Kidney capillary endothelial cell (primary cell): ENCODE results near the gene GPATCH8.
"Not testable (repeated sequence)": the region's sequence is repeated elsewhere in the genome, so short reads cannot be mapped to it uniquely, and the experiment has no call there.

ENCODE experiments used
- DNase-seq: peaks from one replicate; pipeline ENCODE4 v3.0.0-alpha.2; 2018; ENCODE audit warnings: low spot score

The GPATCH8 gene

DNA sequence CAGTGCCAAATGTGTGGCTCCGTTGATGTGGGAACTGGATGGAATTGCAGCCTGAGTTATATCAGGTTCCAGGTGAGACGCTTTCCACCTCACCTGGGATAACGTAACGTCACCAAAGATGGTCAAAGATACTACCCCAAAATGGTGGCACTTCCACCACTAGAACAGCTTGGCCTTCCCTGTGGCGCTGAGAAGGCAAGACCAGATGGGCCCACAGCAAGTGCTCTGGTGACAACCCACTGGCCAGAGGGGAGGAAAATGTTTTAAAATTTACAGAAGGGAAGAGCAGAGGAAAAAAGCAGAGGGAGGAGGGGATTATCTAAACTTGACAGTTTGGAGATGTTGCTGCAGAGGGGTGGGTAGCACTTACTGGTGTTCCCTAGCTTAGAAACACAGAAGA is 106.3 kb downstream of the GPATCH8 start:
- DNase-seq = no peak

DNA sequence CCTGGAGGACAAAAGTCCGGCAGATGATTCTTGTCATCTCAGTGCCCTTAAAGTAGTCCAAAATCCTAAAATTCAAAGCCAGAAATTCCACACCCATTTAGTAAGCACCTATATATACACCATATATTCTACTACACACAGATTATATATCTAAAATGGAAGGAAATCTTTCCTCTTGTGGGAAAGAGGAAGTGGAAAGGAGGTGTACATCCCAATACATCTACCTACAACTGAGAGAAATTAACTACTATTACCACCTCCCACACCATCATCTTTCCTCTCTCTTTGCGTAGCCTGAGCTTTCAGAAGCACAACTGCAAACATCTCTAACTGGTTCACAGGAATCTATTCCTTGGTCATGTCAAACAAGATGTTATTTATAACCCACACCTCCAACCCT is 108.4 kb downstream of the GPATCH8 start:
- DNase-seq = no peak

GRCh38 chr17:44394112-44394511 is 109.1 kb downstream of the GPATCH8 start:
- DNase-seq = not testable (repeated sequence)

DNA sequence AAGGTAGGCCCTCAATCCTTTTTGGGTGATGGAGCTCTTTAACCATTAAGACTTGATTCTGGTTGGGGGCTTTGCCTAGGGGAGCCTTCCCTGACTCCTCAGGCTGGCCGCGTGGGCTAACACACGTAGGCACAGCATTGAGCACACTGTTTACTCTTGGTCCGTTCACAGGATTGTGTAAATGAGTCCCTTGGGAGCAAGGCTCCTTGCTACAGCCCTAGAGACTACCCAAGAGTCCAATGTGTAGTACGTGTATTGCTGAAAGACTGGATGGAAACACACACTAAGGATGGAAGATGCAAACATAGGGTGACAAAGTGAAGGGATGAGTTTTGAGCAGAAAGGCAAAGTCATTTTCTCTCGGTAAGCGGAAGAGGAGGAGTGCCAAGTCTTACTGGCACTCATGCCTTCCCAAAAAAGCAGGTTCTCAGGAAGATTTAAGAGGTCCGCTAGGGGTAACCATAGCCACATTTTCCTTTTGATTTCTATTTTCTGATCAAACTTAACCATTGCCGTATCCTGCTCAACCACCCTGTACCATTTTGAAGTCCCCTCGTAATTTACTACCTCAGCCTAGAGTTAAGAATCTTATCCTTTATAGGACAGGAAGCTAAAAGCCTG is 112.8 kb downstream of the GPATCH8 start:
- no peak for DNase-seq

- no peak for DNase-seq
These were observed 113.4 kb downstream of the GPATCH8 start for GRCh38 chr17:44389723-44390202.

DNA sequence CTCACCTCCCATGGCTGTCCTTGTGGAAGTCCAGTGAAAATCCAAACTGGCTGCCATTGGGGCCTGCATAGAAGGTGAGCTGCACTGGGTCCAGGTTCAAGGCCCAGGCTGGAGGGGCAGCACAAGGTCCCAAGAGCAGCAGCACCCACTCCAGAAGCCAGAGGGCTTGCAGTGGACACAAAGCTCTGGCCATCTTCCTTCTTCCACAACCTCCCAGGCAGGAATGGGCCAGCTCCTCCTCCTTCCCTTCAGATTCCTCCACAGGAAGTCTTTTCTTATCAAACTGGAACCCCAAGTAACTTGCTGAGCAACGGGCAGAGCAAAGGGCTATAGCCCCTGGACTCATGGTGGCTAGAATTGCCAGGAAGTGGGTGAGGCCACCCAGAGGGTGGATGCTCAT is 113.9 kb downstream of the GPATCH8 start, which contains the start of gene ITGA2B:
Gene ITGA2B, minus strand, starts transcription at position 369 of the 400 bp plus-strand sequence. Its CDS starts 176 bp downstream, at position 193.
- no peak for DNase-seq

DNA sequence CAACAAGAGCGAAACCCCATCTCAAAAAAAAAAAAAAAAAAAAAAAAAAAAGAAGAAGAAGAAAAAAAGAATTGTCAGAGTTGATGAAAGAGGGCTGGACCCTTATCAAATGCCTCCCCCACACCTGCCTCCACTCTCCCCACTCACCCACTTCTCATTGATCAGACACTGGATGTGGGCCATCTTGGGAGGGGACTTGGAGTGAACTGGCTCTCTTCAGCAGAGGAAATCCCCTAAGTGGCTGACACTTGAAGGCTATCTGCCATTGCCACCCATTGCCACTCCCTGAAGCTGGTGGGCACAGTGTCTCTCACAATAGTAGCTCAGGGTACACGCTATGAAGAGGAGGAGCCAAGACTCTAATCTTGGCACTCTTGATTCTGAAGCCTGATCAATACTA is 115.4 kb downstream of the GPATCH8 start:
- DNase-seq = no peak

GRCh38 chr17:44386182-44386525 is 117.1 kb downstream of the GPATCH8 start:
- no peak for DNase-seq

DNA sequence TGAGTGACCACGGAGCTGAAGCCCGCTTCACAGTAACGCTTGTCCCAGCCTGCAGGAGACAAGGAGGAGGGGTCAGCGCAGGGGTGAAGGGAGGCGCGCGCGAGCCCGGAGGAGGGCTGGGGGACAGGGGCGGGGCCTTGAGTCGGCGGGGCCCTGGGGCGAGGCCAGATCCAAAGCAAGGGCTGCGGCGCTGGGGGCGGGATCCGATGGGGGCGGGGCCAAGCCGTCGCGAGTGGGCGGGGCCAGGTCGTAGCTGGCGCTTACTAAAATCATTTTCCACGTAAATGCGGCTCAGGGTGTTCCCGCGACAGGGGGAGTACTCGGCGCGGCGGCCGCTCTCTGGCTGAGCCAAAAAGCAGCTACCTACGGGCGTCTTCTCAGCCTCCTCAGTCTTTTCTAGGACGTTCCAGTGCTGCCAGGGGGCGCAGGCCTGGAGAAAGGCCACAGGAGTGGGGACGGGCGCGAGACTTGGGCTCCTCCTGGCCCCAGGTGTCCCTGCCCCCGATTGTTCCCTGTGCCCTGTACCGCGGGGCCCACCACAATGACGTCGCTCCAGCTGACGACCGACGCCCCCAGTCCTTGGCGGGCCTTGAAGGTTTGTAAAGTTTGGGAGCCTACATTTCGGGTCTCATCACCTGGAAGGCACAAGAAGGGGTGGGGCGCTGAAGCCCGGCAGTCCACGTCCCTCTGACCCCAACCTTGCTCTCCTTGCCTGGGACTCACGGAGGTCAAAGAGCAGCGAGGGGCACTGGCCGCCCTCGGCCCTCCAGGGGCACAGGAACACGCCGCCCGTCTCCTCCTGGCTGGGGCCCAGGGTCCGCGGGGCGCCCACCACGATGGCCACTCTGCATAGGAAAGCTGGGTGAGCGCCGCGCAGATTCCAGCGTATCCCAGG is 117.7 kb downstream of the GPATCH8 start:
- no peak for DNase-seq

DNA sequence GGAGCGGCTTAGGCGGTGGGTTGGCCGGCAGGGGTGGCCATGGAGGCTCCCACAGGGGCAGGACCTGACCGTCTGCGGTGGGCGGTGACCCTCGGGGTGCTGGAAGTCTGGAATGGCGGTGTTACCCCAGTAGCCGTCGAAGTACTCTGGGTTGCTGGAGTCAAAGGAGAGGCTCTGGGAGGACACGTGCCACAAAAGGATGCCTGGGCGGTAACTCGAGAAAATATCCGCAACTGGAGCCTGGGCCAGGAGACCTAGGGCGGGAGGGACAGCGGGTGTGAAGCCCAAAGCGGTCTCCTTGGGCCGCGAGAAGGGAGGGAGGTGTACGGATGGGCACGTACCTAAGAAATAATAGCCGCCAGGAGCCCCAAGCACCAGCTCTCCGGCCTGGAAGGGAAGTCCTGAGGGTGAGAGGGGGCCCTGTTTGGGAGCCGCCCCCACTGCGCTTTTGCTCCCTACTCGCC is 118.4 kb downstream of the GPATCH8 start:
- DNase-seq = no peak

DNA sequence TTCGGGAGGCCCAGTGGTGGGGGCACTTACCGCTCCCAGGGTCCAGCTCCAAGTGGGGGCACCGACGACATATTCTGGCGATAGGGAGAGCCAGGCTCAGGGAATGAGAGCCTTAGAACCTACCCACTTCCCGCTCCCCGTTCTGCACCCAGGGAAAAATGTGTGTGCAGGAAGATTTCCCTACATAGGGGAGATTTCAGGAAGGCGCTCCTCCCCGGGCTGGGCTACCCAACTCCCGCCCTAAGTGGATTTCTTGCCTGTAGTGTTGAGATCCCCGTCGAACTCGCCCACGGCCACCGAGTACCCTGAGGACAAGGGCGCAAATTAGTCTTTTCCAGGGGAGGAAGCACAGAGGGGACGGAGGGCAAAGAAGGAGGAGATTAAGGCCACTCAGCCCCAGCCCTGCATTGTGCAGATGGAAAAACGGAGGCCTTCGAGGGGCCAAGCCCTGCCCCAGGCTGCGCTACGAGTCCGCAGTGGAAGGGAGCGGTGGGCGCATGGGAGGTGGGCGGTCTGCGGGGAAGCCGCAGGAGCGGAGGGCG is 118.9 kb downstream of the GPATCH8 start:
- no peak for DNase-seq

DNA sequence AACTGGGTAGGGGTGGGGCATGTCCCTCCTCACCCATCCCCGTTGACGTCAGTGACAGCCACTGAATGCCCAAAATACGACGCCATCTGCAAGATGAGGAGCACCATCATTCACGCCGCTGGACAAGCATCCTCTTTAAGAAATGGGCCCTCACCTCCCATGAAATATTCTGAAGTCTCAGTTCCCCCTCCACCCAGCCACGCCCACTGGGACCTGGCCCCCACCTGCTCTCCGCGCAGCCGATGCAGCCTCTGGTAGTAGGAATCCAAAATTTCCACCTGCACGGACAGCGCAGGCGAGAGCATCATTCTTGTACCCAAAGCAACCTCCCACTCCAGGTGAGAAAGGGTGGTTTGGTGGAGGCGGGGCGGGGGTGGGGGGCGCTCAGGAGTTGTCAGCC is 119.3 kb downstream of the GPATCH8 start:
- no peak for DNase-seq

DNA sequence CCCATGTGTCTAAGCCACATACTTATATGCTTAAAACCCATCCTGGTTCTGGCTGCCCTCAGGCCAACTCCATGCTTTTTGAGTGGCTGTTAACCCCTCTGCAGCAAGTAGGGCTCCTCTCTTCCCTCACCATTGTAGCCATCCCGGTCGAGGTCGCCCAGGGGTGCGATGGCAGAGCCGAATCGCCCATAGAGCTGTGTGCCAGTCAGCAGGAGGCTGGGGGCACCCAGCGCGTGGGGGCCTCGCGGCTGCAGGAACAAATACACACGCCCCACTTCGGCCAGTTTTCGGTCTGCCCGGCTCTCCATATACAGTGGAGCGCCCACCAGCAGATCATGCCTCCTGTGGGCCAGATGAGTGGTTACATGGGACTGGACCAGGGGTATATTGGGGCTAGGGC is 119.8 kb downstream of the GPATCH8 start:
- DNase-seq = no peak

DNA sequence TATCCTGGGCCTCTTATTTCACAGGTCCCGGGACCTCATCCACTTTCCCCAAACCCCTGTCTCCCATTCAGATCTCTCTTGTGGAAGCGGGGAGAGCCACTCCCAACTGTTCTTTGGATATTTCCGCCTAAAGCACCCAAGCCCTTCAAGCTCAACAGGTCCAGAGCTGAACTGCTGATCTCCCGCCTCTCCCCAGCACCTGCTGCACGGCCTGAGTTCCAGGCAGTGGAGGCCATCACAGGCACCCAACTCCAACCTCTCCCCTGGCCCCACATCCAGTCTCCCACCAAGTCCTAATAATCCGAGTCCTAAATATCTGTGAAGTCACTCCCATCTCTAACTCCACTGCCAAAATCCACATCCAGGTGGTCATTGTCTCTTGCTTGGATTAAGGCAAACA is 120.3 kb downstream of the GPATCH8 start:
- DNase-seq = no peak

- DNase-seq = no peak
These were observed 121.3 kb downstream of the GPATCH8 start for GRCh38 chr17:44381810-44382305.

- DNase-seq = no peak
These were observed 122.4 kb downstream of the GPATCH8 start for GRCh38 chr17:44380767-44381166.

- DNase-seq = no peak
These were observed 123.3 kb downstream of the GPATCH8 start for GRCh38 chr17:44379887-44380286.

- no peak for DNase-seq
These were observed 125.0 kb downstream of the GPATCH8 start for GRCh38 chr17:44378171-44378705.

GRCh38 chr17:44376779-44377178 is 126.4 kb downstream of the GPATCH8 start:
- no peak for DNase-seq

DNA sequence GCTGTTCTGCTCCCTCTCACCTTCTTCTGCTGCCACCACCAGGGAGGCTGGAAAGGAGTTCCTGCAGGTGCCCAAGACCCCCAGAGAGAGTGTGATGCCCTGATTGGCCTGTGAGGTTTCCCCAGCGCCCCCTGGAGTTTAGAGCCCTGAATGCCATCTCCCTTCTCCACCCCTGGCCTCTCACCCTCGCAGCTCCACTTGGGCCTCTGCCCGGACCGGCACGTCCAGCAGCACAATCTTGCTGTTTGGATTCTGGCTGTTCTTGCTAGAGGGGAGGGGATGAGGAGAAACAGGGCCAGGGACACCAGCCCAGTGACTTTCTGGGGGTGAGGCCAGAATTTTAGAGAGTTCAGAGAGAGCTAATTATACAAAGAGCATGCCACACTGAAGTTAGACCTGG is 127.1 kb downstream of the GPATCH8 start:
- DNase-seq = no peak

DNA sequence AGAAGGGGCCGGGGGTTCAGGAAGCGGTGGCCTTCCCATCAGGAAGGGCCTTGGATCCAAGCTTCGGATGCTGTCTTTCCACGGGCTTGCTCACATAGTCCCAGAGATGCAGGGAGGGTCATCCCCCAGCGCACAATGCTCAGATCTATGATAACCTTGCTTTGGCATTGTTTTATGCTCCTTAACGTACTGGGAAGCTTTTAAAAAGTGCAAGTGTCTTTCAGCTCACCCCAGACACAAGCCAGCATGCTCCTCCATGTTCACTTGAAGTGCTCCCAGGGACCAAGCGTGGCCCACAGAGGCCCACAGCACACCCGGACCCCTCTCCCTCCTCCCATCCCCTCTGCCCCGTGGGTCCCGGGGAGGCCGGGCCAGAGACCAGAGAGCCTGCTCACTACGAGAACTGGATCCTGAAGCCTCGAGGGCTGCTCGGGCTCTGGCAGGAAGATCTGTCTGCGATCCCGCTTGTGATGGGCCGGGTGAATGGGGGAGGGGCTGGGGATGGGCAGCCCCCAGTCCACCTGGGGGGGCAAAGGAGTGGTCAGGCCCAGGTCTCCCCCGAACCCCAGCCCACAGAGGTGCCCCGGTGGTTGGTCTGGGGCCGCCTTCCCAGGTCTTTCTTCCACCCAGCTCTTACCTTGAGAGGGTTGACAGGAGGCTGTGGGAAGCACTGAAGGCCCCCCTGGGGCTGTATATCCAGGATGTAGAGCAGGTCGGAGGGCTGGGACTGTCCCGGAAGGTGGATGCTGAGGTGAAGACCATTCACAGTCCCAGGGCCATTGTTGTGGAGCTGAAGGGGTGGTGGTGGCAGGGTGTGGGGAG is 127.8 kb downstream of the GPATCH8 start:
- no peak for DNase-seq
